DMS 273 (cell line): ENCODE measurements around the gene CBX7.

Experiments
- DNase-seq: peaks from one replicate; lab custom pipeline; 2025; ENCODE audit not compliant: unreplicated experiment; lab: John Stamatoyannopoulos, UW

Gene CBX7

GRCh38 chr22:39094717-39095389 is 57.6 kb downstream of the CBX7 start:
- DNase-seq: no peak

- DNase-seq: no peak
These were observed 60.2 kb downstream of the CBX7 start for GRCh38 chr22:39092111-39092862.

GRCh38 chr22:39091126-39092081 is 61.1 kb downstream of the CBX7 start:
- no peak for DNase-seq

GRCh38 chr22:39090426-39091064 is 61.9 kb downstream of the CBX7 start:
- DNase-seq: no peak

GRCh38 chr22:39089928-39090327 is 62.6 kb downstream of the CBX7 start:
- DNase-seq: no peak

- DNase-seq: no peak
These were observed 63.8 kb downstream of the CBX7 start for GRCh38 chr22:39088685-39089032.

- DNase-seq: peak; percentile 7
These were observed 64.4 kb downstream of the CBX7 start for GRCh38 chr22:39087881-39088684.

GRCh38 chr22:39087098-39087497 is 65.4 kb downstream of the CBX7 start:
- no peak for DNase-seq

GRCh38 chr22:39084666-39085065 is 67.8 kb downstream of the CBX7 start:
- no peak for DNase-seq

GRCh38 chr22:39083212-39084165 is 69.0 kb downstream of the CBX7 start:
- no peak for DNase-seq

GRCh38 chr22:39081598-39081997 is 70.9 kb downstream of the CBX7 start:
- no peak for DNase-seq

GRCh38 chr22:39081016-39081415 is 71.5 kb downstream of the CBX7 start:
- no peak for DNase-seq
